Medulla oblongata (tissue), 1 donor: Measurements from ENCODE around the gene PCDH15.

Source experiments
- DNase-seq: peaks from one replicate; pipeline ENCODE4 v3.0.0-alpha.2; 2015; ENCODE audit errors: extremely low spot score

PCDH15 gene

GRCh38 chr10:53852450-53853175 is 948.4 kb downstream of the PCDH15 start:
- no peak for DNase-seq

- no peak for DNase-seq
Measured at GRCh38 chr10:53846809-53847208, 954.2 kb downstream of the PCDH15 start.

DNA sequence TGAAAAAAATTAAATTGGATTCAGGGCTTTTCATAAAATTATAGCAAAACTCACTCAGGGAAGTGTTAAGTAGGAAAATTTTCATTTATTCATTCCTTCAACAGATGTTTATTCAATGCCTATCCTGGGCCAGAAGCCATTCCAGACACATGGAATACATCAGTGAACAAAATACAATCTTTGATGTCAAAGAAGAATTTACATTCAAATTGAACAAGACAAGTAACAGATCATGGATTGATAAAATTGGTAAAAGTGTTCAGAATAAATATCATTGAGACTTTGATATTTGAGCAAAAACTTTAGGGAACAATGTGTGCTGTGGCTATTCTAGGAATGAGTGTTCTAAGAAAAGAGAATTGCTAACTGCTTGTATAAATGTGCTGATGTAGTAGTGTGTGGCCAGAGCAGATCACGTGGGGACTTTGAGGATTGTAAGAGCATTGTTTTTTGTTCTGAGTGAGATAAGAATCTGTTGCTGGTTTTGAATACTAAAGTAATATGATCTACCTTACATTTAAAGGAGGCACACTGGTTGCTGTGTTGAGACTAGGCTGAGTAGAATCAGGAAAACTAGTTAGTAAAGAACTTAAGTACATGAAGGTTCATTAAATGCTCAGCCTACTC is 957.2 kb downstream of the PCDH15 start:
- peak; percentile 55 for DNase-seq

GRCh38 chr10:53841483-53842145 is 959.4 kb downstream of the PCDH15 start:
- DNase-seq, result no peak

DNA sequence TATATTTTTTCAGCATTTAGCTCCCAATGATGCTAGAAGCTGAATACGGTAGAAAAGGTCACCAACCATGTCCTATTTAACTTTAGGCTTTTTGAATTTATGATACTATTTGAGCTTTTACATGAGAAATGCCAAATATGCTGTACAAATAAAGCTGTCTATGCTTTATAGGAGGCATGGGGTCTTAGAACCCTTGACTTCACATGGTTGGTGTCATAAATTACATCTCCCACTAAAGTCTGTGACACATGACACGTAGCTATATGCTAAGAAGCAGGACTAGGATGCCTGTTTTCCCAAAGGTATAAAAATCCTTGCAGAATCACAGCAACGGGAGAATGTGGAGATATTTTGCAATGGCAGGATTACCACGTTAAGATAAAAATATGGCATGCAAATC is 960.4 kb downstream of the PCDH15 start:
- no peak for DNase-seq

GRCh38 chr10:53839440-53840039 is 961.5 kb downstream of the PCDH15 start:
- peak; percentile 51 for DNase-seq

DNA sequence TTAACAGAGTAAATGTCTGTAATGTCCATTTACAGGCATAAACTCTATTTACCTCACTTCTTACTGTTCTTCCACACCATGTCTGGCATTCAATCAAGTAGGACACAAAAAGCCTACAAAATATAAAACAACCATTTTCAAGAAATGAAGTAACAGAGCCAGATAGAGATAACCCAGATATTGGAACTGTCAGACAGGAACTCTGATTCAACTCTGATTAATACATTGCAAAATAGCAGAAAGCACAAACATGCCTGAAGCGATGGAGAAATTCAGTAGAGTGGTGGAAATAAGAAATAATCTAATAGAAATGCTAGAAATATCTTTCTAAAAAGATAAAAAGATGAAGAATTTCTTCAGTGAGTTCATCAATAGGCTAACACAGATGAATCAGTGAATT is 964.4 kb downstream of the PCDH15 start:
- DNase-seq, result no peak

GRCh38 chr10:53833908-53834307 is 967.1 kb downstream of the PCDH15 start:
- no peak for DNase-seq

- DNase-seq, result no peak
Measured at GRCh38 chr10:53827261-53827660, 973.8 kb downstream of the PCDH15 start.

DNA sequence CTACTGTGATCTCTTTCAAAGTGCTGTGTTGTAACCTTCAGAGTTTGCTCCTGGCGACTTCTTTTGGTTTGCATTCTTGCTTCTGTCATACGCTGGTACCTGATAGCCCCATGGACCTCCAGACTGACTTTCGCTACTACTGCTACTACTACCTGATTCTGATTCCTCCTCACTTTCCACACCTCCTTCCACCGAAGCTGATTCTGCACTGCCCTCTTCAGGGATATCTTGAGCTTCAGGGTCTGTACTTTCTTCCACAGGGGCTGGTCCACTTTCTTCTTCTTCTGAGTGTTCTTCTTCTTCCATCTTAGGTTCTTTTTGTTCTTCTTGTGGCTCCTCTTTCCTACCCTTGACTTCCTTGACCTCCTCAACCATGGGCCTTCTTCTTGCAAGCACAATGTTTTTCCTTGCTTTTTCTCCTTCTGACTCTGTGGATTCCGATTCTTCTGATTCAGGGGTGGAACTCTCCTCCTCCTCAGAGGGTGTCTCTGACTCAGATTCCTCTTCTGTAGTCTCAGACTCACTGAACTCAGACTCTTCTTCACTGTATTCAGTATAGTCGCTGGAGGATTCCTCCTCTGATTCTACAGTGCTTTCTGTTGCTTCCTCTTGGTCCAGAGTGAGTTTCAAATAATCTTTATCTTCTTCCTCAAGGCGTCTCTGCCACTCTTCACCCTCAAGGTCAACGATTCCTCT is 992.2 kb downstream of the PCDH15 start:
- no peak for DNase-seq

DNA sequence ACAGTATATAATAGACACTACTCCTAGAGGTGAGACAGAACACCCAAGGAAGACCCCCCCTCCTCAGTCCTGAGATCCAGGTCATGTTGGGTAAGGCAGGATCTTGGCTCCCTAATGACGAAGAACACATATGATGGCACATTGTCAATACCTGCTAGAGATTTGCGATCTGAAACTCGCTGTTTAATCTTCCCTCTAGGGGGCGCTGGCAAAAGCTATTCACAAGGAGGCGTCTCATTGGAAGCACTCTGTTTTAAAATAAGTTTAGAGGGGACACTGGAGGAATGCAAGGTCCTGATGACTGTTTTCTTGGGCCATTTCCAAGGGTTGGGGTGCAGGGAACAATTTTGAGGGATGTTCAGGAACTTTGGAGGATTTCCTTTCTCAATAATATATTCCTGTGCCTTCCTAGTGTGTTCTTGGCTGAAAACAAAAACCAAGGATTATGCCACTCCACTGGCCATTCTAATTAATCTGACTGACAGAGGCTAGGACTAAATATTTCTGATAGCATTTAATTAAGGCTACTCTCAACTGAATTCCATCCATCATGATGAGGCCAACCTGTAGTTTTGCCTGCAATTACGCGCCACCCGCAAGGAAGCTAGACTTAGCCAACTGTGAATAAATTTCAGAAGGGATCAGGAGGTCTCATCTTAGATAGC is 1014.7 kb downstream of the PCDH15 start:
- no peak for DNase-seq

DNA sequence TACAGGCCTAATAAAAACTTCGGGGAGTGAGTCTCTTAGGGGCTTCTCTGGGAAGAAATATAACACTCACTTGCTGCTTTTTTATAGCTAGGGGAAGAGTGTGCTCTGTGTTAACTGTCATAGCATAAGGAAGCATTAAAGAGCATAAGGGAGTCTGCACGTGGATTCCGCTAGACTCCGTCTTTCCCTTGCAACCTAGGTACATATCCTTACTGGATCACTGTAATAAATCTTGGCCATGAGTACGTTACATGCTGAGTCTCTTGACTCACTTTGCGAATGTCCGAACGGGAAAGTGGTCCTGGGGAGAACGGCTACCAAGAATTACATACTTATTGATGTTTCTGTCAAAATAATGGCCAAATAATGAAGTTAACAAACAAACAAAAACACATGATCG is 1029.3 kb downstream of the PCDH15 start:
- DNase-seq, result no peak

DNA sequence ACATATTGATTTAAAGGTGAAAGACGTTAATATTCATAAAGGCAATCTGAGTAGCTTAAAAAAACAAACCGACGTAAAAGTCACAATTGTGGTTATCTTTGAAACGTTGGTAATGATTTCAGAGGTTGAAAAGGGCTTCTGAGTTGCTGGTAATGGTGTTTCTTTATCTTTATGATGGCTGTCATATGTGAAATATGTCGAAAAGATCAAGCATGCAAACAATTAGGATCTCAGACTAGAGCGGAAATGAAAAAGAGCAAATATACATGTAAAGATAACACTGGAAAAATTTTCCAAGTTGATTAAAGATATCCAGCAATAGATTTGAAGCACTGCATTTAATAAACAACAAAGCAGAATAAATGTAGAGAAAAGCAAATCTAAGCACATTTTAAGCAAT is 1030.1 kb downstream of the PCDH15 start:
- no peak for DNase-seq

- no peak for DNase-seq
Measured at GRCh38 chr10:53765311-53765710, 1035.7 kb downstream of the PCDH15 start.

- DNase-seq, result no peak
Measured at GRCh38 chr10:53754596-53755250, 1046.3 kb downstream of the PCDH15 start.
